Measurements from ENCODE around the gene LTA. TPM values are rescaled to one million over a fixed set of nuclear protein-coding genes. Genes with fewer than 3 reads are reported as not detected.

Gene LTA
- polyA plus RNA-seq, 3 donors, result 0.26 to 0.28 TPM; not detected in 1

DNA sequence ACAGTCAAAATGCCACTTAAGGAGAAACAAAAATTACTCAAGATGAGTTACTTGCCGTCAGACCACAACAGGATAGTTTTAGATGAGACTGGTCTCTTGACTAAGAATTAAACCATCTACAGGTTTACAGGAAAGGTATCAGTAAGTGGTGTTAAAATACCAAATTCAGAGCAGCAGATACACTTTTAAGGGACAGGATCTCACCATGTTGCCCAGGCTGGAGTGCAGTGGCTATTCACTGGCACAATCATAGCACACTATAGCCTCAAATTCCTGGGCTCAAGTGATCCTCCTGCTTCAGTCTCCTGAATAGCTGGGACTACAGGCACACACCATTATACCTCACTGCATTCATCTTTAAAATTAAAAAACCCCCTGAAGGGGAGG, 38.6 kb upstream of the LTA start:
- no peak overlapping the region for H3K4me3 Mint-ChIP-seq
- Histone ChIP-seq H3K27me3 (ENCODE audit: control insufficient read depth in 2 of 2, insufficient read depth in 2 of 2, low read length in 2 of 2) (no peaks in the 10 kb centered on the region), H3K79me2 (ENCODE audit: insufficient read depth, low read length) (peaks cover 65% of the 10 kb centered on the region), H4K20me1 (ENCODE audit: insufficient read depth, low read length) (peaks cover 100% of the 10 kb centered on the region), H3K27ac (ENCODE audit: low read depth in 1 of 2, low read length in 2 of 2) (no peak overlapping the region), H3K4me2 (replicated peaks; ENCODE audit: extremely low read depth, low read length, poor library complexity, severe bottlenecking) (no peak overlapping the region), H2AFZ (ENCODE audit: insufficient read depth, low read depth, low read length, poor library complexity, severe bottlenecking) (no peak overlapping the region), H3K4me1 (ENCODE audit: control insufficient read depth in 1 of 2, insufficient read depth in 2 of 2, low read length in 2 of 2) (peaks cover 0 to under 1% of the 10 kb centered on the region in 2 donors), H3K9me3 (replicated peaks in 1 of 2; ENCODE audit: control insufficient read depth in 1 of 2, insufficient read depth in 1 of 2, low read length in 2 of 2) (no peaks in the 10 kb centered on the region), H3K9ac (ENCODE audit: insufficient read depth, low read length, poor library complexity, severe bottlenecking) (no peak overlapping the region), H3K36me3 (replicated peaks in 1 of 2; ENCODE audit: control insufficient read depth in 1 of 2, insufficient read depth in 2 of 2, low read length in 2 of 2) (peaks cover 89 to 93% of the 10 kb centered on the region in 2 donors), H3K4me3 (replicated peaks in 1 of 3; ENCODE audit: low read depth in 2 of 3, low read length in 3 of 3) (no peak overlapping the region)
- TF ChIP-seq, protein P1, sequence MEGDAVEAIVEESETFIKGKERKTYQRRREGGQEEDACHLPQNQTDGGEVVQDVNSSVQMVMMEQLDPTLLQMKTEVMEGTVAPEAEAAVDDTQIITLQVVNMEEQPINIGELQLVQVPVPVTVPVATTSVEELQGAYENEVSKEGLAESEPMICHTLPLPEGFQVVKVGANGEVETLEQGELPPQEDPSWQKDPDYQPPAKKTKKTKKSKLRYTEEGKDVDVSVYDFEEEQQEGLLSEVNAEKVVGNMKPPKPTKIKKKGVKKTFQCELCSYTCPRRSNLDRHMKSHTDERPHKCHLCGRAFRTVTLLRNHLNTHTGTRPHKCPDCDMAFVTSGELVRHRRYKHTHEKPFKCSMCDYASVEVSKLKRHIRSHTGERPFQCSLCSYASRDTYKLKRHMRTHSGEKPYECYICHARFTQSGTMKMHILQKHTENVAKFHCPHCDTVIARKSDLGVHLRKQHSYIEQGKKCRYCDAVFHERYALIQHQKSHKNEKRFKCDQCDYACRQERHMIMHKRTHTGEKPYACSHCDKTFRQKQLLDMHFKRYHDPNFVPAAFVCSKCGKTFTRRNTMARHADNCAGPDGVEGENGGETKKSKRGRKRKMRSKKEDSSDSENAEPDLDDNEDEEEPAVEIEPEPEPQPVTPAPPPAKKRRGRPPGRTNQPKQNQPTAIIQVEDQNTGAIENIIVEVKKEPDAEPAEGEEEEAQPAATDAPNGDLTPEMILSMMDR (IDR thresholded peaks at IDR 0.05), result no peak
- H3K27me3 Mint-ChIP-seq (ENCODE audit: low read depth in 3 of 3), result no peaks in the 10 kb centered on the region
- intact Hi-C loops (cut with micrococcal nuclease), result no loop called here
- no CpG with 5 or more reads among the region's 1 CpG for WGBS (ENCODE audit: insufficient coverage)
- H3K9me3 Mint-ChIP-seq, result no peaks in the 10 kb centered on the region
- peak overlapping the region in 2 of 7 donors; percentile 20 to 42 for H3K27ac Mint-ChIP-seq
- peaks cover 3% of the 10 kb centered on the region for H3K4me1 Mint-ChIP-seq
- no peak for DNase-seq
- peaks cover 80 to 93% of the 10 kb centered on the region in 2 donors for H3K36me3 Mint-ChIP-seq

DNA sequence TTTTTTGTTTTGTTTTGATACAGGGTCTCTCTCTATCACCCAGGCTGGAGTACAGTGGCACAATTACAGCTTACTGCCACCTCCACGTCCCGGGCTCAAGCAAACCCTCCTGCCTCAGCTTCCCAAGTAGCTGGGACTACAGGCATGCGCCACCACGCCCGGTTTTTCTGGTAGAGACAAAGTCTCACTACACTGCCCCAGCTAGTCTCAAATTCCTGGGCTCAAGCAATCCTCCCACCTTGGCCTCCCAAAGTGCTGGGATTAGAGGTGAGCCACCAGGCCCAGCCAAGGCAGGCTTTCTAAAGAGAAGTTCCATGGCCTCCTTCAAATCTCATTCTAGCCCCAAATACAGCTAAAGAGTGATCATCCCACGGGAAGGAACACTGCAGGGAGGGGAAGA, 38.1 kb upstream of the LTA start:
- Histone ChIP-seq H3K27me3 (ENCODE audit: control insufficient read depth in 2 of 2, insufficient read depth in 2 of 2, low read length in 2 of 2) (no peaks in the 10 kb centered on the region), H3K79me2 (ENCODE audit: insufficient read depth, low read length) (peaks cover 71% of the 10 kb centered on the region), H4K20me1 (ENCODE audit: insufficient read depth, low read length) (peaks cover 100% of the 10 kb centered on the region), H3K4me3 (replicated peaks in 1 of 3; ENCODE audit: low read depth in 2 of 3, low read length in 3 of 3) (no peak overlapping the region), H3K36me3 (replicated peaks in 1 of 2; ENCODE audit: control insufficient read depth in 1 of 2, insufficient read depth in 2 of 2, low read length in 2 of 2) (peaks cover 95 to 98% of the 10 kb centered on the region in 2 donors), H3K4me2 (replicated peaks; ENCODE audit: extremely low read depth, low read length, poor library complexity, severe bottlenecking) (no peak overlapping the region), H2AFZ (ENCODE audit: insufficient read depth, low read depth, low read length, poor library complexity, severe bottlenecking) (no peak overlapping the region), H3K4me1 (ENCODE audit: control insufficient read depth in 1 of 2, insufficient read depth in 2 of 2, low read length in 2 of 2) (peaks cover 5 to 6% of the 10 kb centered on the region in 2 donors), H3K9me3 (replicated peaks in 1 of 2; ENCODE audit: control insufficient read depth in 1 of 2, insufficient read depth in 1 of 2, low read length in 2 of 2) (no peaks in the 10 kb centered on the region), H3K9ac (ENCODE audit: insufficient read depth, low read length, poor library complexity, severe bottlenecking) (no peak overlapping the region), H3K27ac (ENCODE audit: low read depth in 1 of 2, low read length in 2 of 2) (no peak overlapping the region)
- DNase-seq, result no peak
- peaks cover 8% of the 10 kb centered on the region for H3K4me1 Mint-ChIP-seq
- WGBS (ENCODE audit: insufficient coverage), result 80% methylated on average over 4 of the region's 6 CpGs
- intact Hi-C loops (cut with micrococcal nuclease), result no loop called here
- peaks cover 85 to 97% of the 10 kb centered on the region in 2 donors for H3K36me3 Mint-ChIP-seq
- TF ChIP-seq, protein P1 (IDR thresholded peaks at IDR 0.05), result no peak
- no peaks in the 10 kb centered on the region for H3K9me3 Mint-ChIP-seq
- H3K4me3 Mint-ChIP-seq, result no peak overlapping the region
- no peaks in the 10 kb centered on the region for H3K27me3 Mint-ChIP-seq (ENCODE audit: low read depth in 3 of 3)
- peak overlapping the region in 2 of 7 donors; percentile 50 to 57 for H3K27ac Mint-ChIP-seq
